ENCODE measurements around the gene TMEM63C. TPM values are rescaled to one million over a fixed set of nuclear protein-coding genes. Genes with fewer than 3 reads are reported as not detected.
A peak's percentile ranks its signal among the peaks of the same experiment; 100 is the strongest.

TMEM63C gene
- total RNA-seq, 5 donors from 2014 or later (not counting 1 experiment from before 2014, with no cell fraction given) = 0.76 to 2.6 (median 1.3) TPM

- DNase-seq (no peak), ATAC-seq (replicated peaks in 1 of 4) (no peak)
- Mint-ChIP-seq H3K27ac (no peak overlapping the region), H3K4me1 (peaks cover 1 to 6% (median 1%) of the 10 kb centered on the region in 3 donors), H3K36me3 (no peaks in the 10 kb centered on the region), H3K27me3 (peaks cover 27 to 35% of the 10 kb centered on the region in 2 donors), H3K4me3 (no peak overlapping the region), H3K9me3 (peaks cover 0 to 3% (median 3%) of the 10 kb centered on the region in 3 donors)
- Histone ChIP-seq H3K4me3 (ENCODE audit: control insufficient read depth in 1 of 2, extremely low read depth in 1 of 2, low read length in 1 of 2) (no peak overlapping the region), H3K4me1 (ENCODE audit: control insufficient read depth in 1 of 2, extremely low read depth in 1 of 2, insufficient read depth in 2 of 2, low read length in 2 of 2) (no peaks in the 10 kb centered on the region), H3K9me3 (no peaks in the 10 kb centered on the region), H3K36me3 (ENCODE audit: control insufficient read depth in 2 of 2, extremely low read depth in 1 of 2, insufficient read depth in 1 of 2, low read length in 1 of 2) (no peaks in the 10 kb centered on the region), H3K27me3 (replicated peaks in 1 of 2; ENCODE audit: control insufficient read depth in 2 of 2, extremely low read depth in 1 of 2, insufficient read depth in 2 of 2, low read length in 1 of 2) (peaks cover 0 to 56% of the 10 kb centered on the region in 2 experiments), H3K27ac (ENCODE audit: low read length) (no peak overlapping the region)
- 80% methylated on average over 5 of the region's 8 CpGs for WGBS (ENCODE audit: insufficient coverage)
- ChIA-PET POLR2A (no interaction called here), CTCF (no interaction called here)
Observed at GRCh38 chr14:77266336-77266735, 84.7 kb downstream of the TMEM63C start.

- Mint-ChIP-seq H3K4me1 (peaks cover 1 to 6% (median 5%) of the 10 kb centered on the region in 3 donors), H3K27me3 (peaks cover 41 to 45% of the 10 kb centered on the region in 2 donors), H3K9me3 (peaks cover 0 to 3% (median 3%) of the 10 kb centered on the region in 3 donors), H3K36me3 (no peaks in the 10 kb centered on the region), H3K4me3 (no peak overlapping the region), H3K27ac (no peak overlapping the region)
- no peaks in the 10 kb centered on the region for H3K4me1 ChIP-seq (ENCODE audit: control insufficient read depth in 1 of 2, extremely low read depth in 1 of 2, insufficient read depth in 2 of 2, low read length in 2 of 2)
- WGBS (ENCODE audit: insufficient coverage) = 86% methylated on average over 5 of the region's 5 CpGs
- ATAC-seq (replicated peaks in 1 of 4) (no peak), DNase-seq (no peak)
- CTCF ChIA-PET = no interaction called here
- no peaks in the 10 kb centered on the region for H3K9me3 ChIP-seq
- POLR2A ChIA-PET = no interaction called here
- peaks cover 0 to 70% of the 10 kb centered on the region in 2 experiments for H3K27me3 ChIP-seq (replicated peaks in 1 of 2; ENCODE audit: control insufficient read depth in 2 of 2, extremely low read depth in 1 of 2, insufficient read depth in 2 of 2, low read length in 1 of 2)
- no peak overlapping the region for H3K27ac ChIP-seq (ENCODE audit: low read length)
- H3K36me3 ChIP-seq (ENCODE audit: control insufficient read depth in 2 of 2, extremely low read depth in 1 of 2, insufficient read depth in 1 of 2, low read length in 1 of 2) = no peaks in the 10 kb centered on the region
- no peak overlapping the region for H3K4me3 ChIP-seq (ENCODE audit: control insufficient read depth in 1 of 2, extremely low read depth in 1 of 2, low read length in 1 of 2)
Observed at GRCh38 chr14:77267937-77268699, 86.5 kb downstream of the TMEM63C start.

- Mint-ChIP-seq H3K4me1 (peaks cover 1 to 6% (median 5%) of the 10 kb centered on the region in 3 donors), H3K27ac (no peak overlapping the region), H3K9me3 (peaks cover 0 to 3% (median 3%) of the 10 kb centered on the region in 3 donors), H3K36me3 (no peaks in the 10 kb centered on the region), H3K27me3 (peaks cover 41 to 46% of the 10 kb centered on the region in 2 donors), H3K4me3 (no peak overlapping the region)
- 33% methylated on average over 3 of the region's 8 CpGs for WGBS (ENCODE audit: insufficient coverage)
- no peak for DNase-seq
- no peak overlapping the region for H3K27ac ChIP-seq (ENCODE audit: low read length)
- H3K36me3 ChIP-seq (ENCODE audit: control insufficient read depth in 2 of 2, extremely low read depth in 1 of 2, insufficient read depth in 1 of 2, low read length in 1 of 2) = no peaks in the 10 kb centered on the region
- H3K9me3 ChIP-seq = no peaks in the 10 kb centered on the region
- CTCF ChIA-PET = no interaction called here
- H3K4me1 ChIP-seq (ENCODE audit: control insufficient read depth in 1 of 2, extremely low read depth in 1 of 2, insufficient read depth in 2 of 2, low read length in 2 of 2) = no peaks in the 10 kb centered on the region
- POLR2A ChIA-PET = no interaction called here
- no peak overlapping the region for H3K4me3 ChIP-seq (ENCODE audit: control insufficient read depth in 1 of 2, extremely low read depth in 1 of 2, low read length in 1 of 2)
- ATAC-seq (replicated peaks in 1 of 4) = no peak
- H3K27me3 ChIP-seq (replicated peaks in 1 of 2; ENCODE audit: control insufficient read depth in 2 of 2, extremely low read depth in 1 of 2, insufficient read depth in 2 of 2, low read length in 1 of 2) = peaks cover 0 to 70% of the 10 kb centered on the region in 2 experiments
Observed at GRCh38 chr14:77268989-77269600, 87.5 kb downstream of the TMEM63C start.

- H3K9me3 Mint-ChIP-seq = peaks cover 0 to 3% (median 3%) of the 10 kb centered on the region in 3 donors
- H3K27ac Mint-ChIP-seq = no peak overlapping the region
- H3K36me3 ChIP-seq (ENCODE audit: control insufficient read depth in 2 of 2, extremely low read depth in 1 of 2, insufficient read depth in 1 of 2, low read length in 1 of 2) = no peaks in the 10 kb centered on the region
- H3K4me3 ChIP-seq (ENCODE audit: control insufficient read depth in 1 of 2, extremely low read depth in 1 of 2, low read length in 1 of 2) = no peak overlapping the region
- H3K27me3 ChIP-seq (replicated peaks in 1 of 2; ENCODE audit: control insufficient read depth in 2 of 2, extremely low read depth in 1 of 2, insufficient read depth in 2 of 2, low read length in 1 of 2) = peaks cover 0 to 59% of the 10 kb centered on the region in 2 experiments
- no peak for DNase-seq
- ATAC-seq (replicated peaks in 1 of 4) = no peak
- H3K4me3 Mint-ChIP-seq = no peak overlapping the region
- whole genome bisulfite sequencing (ENCODE audit: insufficient coverage) = 4% methylated on average over 84 of the region's 84 CpGs
- H3K4me1 ChIP-seq (ENCODE audit: control insufficient read depth in 1 of 2, extremely low read depth in 1 of 2, insufficient read depth in 2 of 2, low read length in 2 of 2) = no peaks in the 10 kb centered on the region
- ChIA-PET POLR2A (no interaction called here), CTCF (no interaction called here)
- peaks cover 41 to 46% of the 10 kb centered on the region in 2 donors for H3K27me3 Mint-ChIP-seq
- H3K9me3 ChIP-seq = no peaks in the 10 kb centered on the region
- H3K36me3 Mint-ChIP-seq = no peaks in the 10 kb centered on the region
- no peak overlapping the region for H3K27ac ChIP-seq (ENCODE audit: low read length)
- H3K4me1 Mint-ChIP-seq = peaks cover 1 to 6% (median 5%) of the 10 kb centered on the region in 3 donors
Observed at GRCh38 chr14:77270361-77271112, 88.9 kb downstream of the TMEM63C start.

- Mint-ChIP-seq H3K27me3 (peaks cover 41 to 46% of the 10 kb centered on the region in 2 donors), H3K27ac (no peak within 1 kb of the TSS), H3K36me3 (no peaks in the 10 kb centered on the region), H3K4me1 (peaks cover 1 to 6% (median 5%) of the 10 kb centered on the region in 3 donors), H3K9me3 (peaks cover 0 to 3% (median 3%) of the 10 kb centered on the region in 3 donors), H3K4me3 (peak within 1 kb of the TSS in 1 of 3 donors; percentile 37)
- Histone ChIP-seq H3K36me3 (ENCODE audit: control insufficient read depth in 2 of 2, extremely low read depth in 1 of 2, insufficient read depth in 1 of 2, low read length in 1 of 2) (no peaks in the 10 kb centered on the region), H3K4me1 (ENCODE audit: control insufficient read depth in 1 of 2, extremely low read depth in 1 of 2, insufficient read depth in 2 of 2, low read length in 2 of 2) (no peaks in the 10 kb centered on the region), H3K4me3 (ENCODE audit: control insufficient read depth in 1 of 2, extremely low read depth in 1 of 2, low read length in 1 of 2) (no peak within 1 kb of the TSS), H3K9me3 (no peaks in the 10 kb centered on the region), H3K27ac (ENCODE audit: low read length) (no peak within 1 kb of the TSS), H3K27me3 (replicated peaks in 1 of 2; ENCODE audit: control insufficient read depth in 2 of 2, extremely low read depth in 1 of 2, insufficient read depth in 2 of 2, low read length in 1 of 2) (peaks cover 0 to 53% of the 10 kb centered on the region in 2 experiments)
- no peak for ATAC-seq (replicated peaks in 1 of 4)
- POLR2A ChIA-PET = no interaction called here
- CTCF ChIA-PET = no interaction called here
- 15% methylated on average over 32 of the region's 38 CpGs for WGBS (ENCODE audit: insufficient coverage)
- DNase-seq = no peak
Observed at GRCh38 chr14:77271113-77271710, 89.6 kb downstream of the TMEM63C start, which contains the start of gene NGB. TSS of gene NGB (minus strand) at chr14:77271206. CDS start at chr14:77270937, 269 bp downstream.

GRCh38 chr14:77272261-77272660 lies 90.7 kb downstream of the TMEM63C start:
- H3K4me3 Mint-ChIP-seq = no peak overlapping the region
- DNase-seq (no peak), ATAC-seq (replicated peaks in 1 of 4) (no peak)
- Histone ChIP-seq H3K36me3 (ENCODE audit: control insufficient read depth in 2 of 2, extremely low read depth in 1 of 2, insufficient read depth in 1 of 2, low read length in 1 of 2) (no peaks in the 10 kb centered on the region), H3K27me3 (replicated peaks in 1 of 2; ENCODE audit: control insufficient read depth in 2 of 2, extremely low read depth in 1 of 2, insufficient read depth in 2 of 2, low read length in 1 of 2) (peaks cover 0 to 46% of the 10 kb centered on the region in 2 experiments), H3K9me3 (no peaks in the 10 kb centered on the region), H3K4me3 (ENCODE audit: control insufficient read depth in 1 of 2, extremely low read depth in 1 of 2, low read length in 1 of 2) (no peak overlapping the region), H3K27ac (ENCODE audit: low read length) (no peak overlapping the region), H3K4me1 (ENCODE audit: control insufficient read depth in 1 of 2, extremely low read depth in 1 of 2, insufficient read depth in 2 of 2, low read length in 2 of 2) (no peaks in the 10 kb centered on the region)
- H3K36me3 Mint-ChIP-seq = no peaks in the 10 kb centered on the region
- H3K27me3 Mint-ChIP-seq = peaks cover 38 to 46% of the 10 kb centered on the region in 2 donors
- CTCF ChIA-PET = no interaction called here
- POLR2A ChIA-PET = no interaction called here
- WGBS (ENCODE audit: insufficient coverage) = no CpG with 5 or more reads among the region's 4 CpGs
- H3K27ac Mint-ChIP-seq = no peak overlapping the region
- H3K4me1 Mint-ChIP-seq = peaks cover 1 to 6% (median 5%) of the 10 kb centered on the region in 3 donors
- peaks cover 0 to 3% (median 3%) of the 10 kb centered on the region in 3 donors for H3K9me3 Mint-ChIP-seq

All from T-cell (primary cell).